GM12873 (cell line): ENCODE measurements around the gene SNAP47.
A peak's percentile ranks its signal among the peaks of the same experiment; 100 is the strongest.

Experiments used
- TF ChIP-seq, protein P1 (sequence below): IDR thresholded peaks from 2 replicates; pipeline ENCODE4 v1.5.1; 2012; ENCODE audit warnings: low read depth, mild to moderate bottlenecking, moderate library complexity, low read length, control low read depth; ENCODE audit not compliant: insufficient read depth; ENCODE audit errors: missing control alignments

Gene SNAP47

DNA sequence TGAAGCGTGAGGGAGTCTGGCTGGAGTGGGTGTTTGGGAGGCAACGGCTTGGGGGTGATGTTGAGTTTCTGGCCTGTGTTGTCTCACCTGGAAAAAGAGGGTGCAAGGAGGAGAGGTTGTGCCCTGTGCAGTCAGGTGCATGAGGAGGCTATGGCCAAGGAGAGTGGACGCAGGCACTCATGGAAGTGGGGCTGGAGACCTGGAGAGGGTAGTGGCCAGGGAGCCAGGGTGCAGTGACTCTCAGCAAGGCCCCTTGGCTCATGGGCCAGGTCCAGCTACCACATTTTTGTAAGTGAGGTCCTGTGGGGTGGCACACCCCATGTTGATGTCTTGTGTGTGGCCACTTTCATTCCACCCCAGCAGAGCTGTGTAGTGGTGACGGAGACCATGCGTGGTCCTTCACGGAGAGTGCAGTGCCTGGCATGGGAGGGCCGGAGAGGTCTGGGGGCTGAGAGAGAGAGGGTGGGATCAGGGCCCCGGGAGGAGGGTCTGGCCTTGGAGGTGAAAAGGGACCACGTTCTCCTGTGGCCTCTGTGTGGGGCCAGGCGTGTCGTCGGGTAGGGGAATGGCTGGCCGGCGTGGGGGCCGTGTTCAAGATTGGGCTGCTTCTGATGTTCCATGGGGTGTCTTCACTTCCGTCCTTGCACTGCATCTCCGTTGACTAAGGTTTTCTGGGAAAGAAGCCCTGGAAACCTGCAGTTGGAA lies 6.1 kb downstream of the SNAP47 start:
- TF ChIP-seq, protein P1, sequence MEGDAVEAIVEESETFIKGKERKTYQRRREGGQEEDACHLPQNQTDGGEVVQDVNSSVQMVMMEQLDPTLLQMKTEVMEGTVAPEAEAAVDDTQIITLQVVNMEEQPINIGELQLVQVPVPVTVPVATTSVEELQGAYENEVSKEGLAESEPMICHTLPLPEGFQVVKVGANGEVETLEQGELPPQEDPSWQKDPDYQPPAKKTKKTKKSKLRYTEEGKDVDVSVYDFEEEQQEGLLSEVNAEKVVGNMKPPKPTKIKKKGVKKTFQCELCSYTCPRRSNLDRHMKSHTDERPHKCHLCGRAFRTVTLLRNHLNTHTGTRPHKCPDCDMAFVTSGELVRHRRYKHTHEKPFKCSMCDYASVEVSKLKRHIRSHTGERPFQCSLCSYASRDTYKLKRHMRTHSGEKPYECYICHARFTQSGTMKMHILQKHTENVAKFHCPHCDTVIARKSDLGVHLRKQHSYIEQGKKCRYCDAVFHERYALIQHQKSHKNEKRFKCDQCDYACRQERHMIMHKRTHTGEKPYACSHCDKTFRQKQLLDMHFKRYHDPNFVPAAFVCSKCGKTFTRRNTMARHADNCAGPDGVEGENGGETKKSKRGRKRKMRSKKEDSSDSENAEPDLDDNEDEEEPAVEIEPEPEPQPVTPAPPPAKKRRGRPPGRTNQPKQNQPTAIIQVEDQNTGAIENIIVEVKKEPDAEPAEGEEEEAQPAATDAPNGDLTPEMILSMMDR = no peak

DNA sequence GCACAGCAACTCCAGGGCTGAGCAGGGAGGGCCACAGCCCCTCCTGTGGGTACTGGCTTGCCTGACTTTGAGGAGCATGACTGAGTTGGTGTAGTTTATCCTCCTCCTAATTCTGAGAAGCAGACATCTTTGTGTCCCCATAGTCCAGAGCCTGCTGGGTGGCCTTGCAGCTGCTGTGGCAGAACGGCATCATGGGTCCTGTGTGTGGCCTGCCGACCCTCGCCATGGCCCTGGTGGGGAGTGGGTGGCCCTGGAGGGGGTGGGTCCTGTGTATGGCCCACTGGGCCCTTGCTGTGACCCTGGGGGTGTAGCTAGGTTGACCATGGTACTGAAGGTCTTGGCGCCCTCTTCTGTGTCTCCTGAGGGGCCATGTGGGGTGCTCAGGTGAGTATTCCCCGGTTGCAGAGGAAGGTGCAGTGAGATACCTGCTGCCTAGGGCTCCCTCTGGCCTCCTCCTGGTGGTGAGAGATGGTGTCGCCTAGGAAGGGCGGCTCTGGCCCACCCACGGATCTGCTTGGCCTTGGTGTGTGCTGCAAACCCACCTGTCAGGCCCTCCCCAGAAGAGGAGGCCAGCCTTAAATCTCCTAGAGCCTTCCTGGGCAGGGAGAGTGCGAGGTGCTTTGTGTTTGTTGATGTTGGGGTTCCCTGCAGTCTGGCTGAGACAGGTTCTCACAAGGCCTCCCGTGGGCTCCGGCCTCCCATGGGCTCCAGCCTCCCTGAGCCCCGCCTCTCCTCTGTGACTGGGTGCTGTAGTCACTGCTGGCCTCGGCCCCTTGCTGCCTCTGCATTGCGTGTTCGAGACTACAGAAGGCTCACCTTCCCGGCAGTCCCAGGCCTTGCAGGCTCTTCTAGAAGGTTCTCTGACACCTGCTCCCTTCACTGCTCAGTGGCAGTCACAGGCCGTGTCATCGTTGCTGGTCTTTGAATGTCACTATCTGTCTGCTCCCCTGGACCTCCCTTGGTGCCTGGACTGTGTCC lies 7.8 kb downstream of the SNAP47 start:
- TF ChIP-seq, protein P1 = peak; percentile 17

DNA sequence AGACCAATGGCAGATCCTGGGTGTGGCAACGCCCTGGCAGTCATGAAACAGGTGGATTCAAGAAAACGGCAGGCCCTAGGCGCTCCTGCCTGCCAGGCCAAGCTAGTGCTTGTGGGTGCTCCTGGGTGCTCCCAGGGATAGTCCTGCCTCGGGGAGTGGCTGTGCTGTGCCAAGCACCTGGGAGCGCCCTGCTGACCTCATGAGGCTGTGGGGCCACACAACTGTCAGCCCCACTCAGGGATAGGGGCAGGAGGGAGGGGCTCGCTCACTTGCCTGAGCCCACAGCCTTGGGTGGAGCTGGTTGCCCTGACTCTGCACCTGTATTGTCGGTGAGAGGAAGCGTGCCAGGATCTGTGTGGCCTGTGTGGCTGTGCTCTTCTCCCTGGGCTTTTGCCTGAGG lies 9.4 kb downstream of the SNAP47 start:
- TF ChIP-seq, protein P1 = no peak

DNA sequence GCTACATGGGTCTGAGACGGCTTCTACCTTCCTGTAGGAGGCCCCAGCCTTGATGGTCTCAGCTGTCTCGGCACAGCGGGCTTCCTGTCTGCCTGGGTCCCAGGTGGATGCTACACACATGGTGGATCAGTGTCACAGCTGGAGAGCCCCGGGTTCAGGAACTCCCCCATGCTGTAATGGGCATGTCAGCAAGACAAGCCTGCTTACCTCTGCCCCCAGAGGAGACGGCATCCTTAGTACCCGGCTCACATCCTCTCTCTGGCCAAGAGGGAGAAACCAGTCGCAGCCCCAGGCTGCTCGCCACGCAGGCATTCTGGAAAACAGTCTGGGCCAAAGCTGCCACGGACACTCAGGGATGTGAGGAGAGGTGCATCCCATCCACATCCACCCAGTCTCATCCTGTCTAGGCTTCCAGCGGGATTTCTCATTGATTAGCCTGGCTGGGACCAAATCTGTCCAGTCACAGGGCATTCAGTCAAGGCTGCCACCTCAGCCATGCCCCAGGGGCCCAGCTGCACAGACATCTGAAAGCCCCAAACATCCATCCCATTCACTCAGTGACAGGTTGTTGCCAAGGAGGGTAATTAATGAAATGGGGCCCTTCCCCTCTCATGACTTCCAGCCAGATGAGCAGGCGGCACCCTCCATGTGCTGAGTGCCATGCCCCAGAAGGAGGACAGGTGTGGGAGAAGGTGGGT lies 10.5 kb downstream of the SNAP47 start:
- TF ChIP-seq, protein P1 = no peak

DNA sequence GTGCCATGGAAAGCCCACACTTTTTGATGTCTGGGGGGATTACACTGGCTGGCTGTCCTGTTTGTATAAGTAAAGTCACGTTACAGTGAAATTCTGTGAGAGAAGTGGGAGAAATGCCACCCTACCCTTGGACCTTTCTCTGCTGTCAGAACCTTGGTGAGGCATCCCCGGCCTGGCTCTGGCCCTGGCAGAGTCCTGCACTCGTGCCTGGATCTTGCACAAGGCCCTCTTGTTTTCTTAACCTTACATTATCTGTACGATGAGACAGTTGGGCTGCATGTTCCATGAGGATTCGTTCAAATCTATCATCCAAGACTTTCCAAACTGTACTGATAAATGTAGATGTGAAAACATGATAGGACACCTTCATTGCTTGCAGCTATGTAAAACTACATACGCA lies 11.4 kb downstream of the SNAP47 start:
- TF ChIP-seq, protein P1 = no peak

DNA sequence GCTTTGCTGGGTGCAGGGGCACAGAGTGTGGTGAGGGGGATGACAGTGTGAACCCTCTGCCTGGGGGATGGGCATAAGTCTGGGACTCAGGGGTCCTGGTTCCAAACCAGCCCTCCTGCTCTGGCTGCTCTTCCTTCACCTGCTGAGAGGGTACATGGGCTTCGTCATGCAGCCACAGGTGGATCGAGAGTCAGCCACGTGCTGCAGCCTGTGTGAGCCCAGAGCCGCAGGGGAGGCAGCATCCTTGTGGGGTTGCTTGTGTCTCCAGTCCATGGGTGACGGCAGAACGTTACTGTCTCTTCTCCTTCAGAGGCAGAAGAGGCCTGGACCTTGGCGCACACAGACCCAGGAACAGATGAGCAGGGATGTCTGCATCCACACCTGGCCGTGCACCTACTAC lies 12.1 kb downstream of the SNAP47 start:
- TF ChIP-seq, protein P1 = no peak
